ENCODE data around the gene GPD2.
"Not testable (repeated sequence)": the region's sequence is repeated elsewhere in the genome, so short reads cannot be mapped to it uniquely, and the experiment has no call there.

Gene GPD2

GRCh38 chr2:156476021-156476849 is 40.1 kb downstream of the GPD2 start:
- peak; percentile 36 for DNase-seq (ENCODE audit: low spot score)

DNA sequence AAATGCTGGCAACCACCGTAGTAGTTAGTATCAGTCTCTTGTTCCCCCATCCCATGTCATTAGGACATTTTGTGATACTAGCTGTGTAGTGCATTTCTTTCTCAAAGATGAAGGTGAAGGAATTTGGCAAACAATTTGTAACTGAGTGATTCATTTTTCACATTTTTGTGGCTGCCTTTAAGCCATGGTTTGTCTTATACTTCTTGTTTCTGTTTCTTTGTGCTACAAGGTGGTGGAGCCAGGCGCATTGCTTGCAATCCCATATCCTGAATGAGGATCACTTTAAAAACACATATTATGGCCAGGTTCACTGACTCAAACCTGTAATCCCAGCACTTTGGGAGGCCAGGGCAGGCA is 40.6 kb downstream of the GPD2 start:
- DNase-seq (ENCODE audit: low spot score), result no peak

DNA sequence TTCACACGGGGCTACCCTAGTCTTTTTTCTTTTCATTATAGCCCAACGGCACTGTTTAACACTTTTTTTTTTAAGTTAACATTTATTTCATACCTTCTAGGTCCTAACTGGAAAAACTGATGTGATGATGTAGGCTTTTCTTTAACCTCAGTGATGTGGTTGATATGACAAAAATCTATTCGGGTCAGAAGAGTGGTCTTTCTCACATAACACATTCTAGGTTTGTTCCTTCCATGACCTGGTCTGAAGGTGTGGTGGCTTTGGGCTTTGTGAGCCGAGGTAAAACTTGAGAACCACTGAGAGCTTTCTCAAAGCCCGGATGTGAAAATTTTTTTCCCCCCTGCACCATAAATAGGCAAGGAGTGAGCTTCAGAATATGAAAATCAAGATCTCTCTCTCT is 44.2 kb downstream of the GPD2 start:
- no peak for DNase-seq (ENCODE audit: low spot score)

DNA sequence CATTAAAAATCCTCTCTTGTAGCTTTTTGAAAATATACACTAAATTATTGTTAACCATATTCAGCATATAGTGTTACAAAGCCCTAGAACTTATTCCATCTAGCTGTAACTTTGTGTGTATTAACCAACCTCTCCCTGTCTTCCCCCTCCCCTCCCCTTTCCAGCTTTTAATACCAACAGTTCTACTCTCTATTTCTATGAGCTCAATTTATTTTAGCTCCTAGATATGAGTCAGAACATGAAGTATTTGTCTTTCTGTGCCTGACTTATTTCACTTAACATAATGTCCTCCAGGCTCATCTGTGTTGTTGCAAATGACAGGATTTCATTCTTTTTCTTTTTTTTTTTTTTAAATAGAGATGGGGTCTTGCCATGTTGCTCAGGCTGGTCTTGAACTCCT is 45.1 kb downstream of the GPD2 start:
- DNase-seq (ENCODE audit: low spot score), result no peak

DNA sequence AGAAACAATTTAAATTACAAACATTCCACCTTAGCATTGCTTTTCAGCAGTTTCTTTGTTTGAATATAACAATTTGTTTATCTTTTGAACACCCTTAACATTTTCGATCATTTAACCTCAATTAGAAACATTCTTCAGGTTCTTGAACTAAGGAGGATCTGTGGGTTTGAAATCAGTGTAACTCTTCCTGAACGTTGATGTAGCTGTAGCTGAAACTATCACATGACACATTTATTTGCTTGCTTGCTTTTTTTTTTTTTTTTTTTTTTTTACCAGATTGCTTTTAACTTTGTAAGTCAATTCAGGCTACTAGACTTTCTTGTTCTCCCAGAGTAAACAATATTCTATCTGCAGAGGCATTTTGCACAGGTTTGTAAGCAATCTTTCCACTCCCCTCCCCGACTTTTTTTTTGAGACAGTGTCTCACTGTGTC is 47.6 kb downstream of the GPD2 start:
- no peak for DNase-seq (ENCODE audit: low spot score)

GRCh38 chr2:156486147-156486546 is 50.0 kb downstream of the GPD2 start:
- no peak for DNase-seq (ENCODE audit: low spot score)

- no peak for DNase-seq (ENCODE audit: low spot score)
These were observed 50.4 kb downstream of the GPD2 start for GRCh38 chr2:156486614-156487013.

GRCh38 chr2:156489195-156489594 is 53.0 kb downstream of the GPD2 start:
- no peak for DNase-seq (ENCODE audit: low spot score)

GRCh38 chr2:156489750-156490465 is 53.7 kb downstream of the GPD2 start:
- no peak for DNase-seq (ENCODE audit: low spot score)

DNA sequence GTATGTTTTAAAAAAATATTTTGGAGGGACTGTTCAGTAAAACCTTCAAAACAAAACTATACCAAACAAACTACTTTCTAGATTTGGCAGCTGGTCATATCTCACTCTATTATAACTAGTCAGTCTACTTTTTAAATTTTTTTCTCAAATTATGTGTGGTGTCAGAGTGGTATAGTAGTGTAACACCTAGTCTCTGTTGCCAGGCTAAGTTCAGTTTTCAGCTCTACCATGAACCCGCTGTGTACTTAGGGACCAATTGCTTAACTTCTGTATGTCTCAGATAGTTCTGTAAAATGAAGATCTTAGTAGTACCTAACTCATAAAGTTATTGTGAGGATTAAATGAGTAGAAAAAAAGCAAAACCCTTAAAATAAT is 54.3 kb downstream of the GPD2 start:
- DNase-seq (ENCODE audit: low spot score), result no peak

DNA sequence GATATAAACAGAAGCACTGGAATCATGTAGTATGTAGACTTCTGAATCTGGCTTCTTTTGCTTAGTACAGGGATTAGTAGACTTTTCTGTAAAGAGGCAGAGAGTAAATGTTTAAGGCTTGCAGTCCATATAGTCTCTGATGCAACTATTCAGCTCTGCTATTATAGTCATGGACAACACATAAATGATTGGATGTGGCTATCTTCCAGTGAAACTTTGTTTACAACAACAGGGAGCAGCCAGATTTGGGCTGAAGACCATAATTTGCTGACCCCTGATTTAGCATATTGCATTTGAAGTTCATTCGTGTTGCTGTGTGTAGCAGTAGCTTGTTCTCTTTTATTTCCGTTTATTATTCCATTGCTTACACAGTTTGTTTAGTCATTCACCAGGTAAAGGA is 55.0 kb downstream of the GPD2 start:
- no peak for DNase-seq (ENCODE audit: low spot score)

DNA sequence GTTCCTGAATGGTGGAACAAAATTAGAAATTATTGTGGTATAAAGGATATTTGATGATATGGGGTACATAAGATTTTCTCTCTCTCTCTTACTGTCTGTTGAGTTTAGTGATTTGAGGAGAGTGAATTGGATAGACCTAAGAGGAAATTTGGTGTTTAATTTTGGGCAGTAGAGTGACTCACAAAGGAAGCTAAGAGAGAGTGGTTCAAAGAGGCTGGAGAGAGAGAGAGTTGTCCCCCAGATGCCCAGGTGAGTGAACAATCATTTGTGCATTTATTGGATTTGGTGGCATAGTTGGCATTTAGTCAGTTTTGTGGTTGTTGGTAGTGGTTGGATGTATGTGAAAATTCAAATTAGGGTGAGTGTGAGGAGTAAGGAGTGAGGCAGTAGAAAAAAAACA is 56.8 kb downstream of the GPD2 start:
- no peak for DNase-seq (ENCODE audit: low spot score)

- not testable (repeated sequence) for DNase-seq (ENCODE audit: low spot score)
These were observed 59.8 kb downstream of the GPD2 start for GRCh38 chr2:156495998-156496397.

- no peak for DNase-seq (ENCODE audit: low spot score)
These were observed 69.5 kb downstream of the GPD2 start for GRCh38 chr2:156505696-156506095.

GRCh38 chr2:156511122-156511521 is 74.9 kb downstream of the GPD2 start:
- no peak for DNase-seq (ENCODE audit: low spot score)

- no peak for DNase-seq (ENCODE audit: low spot score)
These were observed 75.6 kb downstream of the GPD2 start for GRCh38 chr2:156511803-156512202.

DNA sequence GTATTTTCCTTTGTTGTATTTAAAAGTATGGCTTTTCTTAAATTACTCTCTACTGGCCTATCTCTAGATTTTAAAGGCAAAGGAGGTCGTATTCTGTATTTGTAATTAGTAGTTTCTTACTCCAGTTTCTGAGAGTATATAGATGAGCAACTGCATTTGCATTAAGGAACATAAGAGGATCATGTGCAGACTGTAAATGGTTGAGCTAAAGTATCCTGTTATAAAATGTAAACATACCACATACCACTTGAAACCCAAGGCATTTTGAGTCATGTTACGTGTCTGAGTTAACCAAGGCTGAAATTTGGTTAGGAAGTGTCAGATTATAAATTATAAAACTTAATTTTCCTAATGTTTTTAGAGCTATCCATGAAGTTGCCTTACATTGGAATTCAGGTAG is 76.3 kb downstream of the GPD2 start:
- no peak for DNase-seq (ENCODE audit: low spot score)

DNA sequence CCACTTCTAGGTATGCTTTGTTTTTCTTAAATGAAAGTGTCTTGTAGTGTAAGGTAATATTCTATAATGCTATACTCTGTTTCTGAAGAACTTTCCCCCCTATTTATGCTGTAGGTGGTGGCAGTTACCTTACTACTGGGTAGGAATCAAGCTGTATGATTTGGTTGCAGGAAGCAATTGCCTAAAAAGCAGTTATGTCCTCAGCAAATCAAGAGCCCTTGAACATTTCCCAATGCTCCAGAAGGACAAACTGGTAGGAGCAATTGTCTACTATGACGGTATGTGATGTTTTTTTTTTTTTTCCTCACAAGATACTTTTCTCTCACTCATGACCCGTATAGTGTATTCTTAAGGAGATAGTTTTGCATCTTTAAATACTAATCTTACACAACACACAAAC is 77.0 kb downstream of the GPD2 start:
- DNase-seq (ENCODE audit: low spot score), result no peak

DNA sequence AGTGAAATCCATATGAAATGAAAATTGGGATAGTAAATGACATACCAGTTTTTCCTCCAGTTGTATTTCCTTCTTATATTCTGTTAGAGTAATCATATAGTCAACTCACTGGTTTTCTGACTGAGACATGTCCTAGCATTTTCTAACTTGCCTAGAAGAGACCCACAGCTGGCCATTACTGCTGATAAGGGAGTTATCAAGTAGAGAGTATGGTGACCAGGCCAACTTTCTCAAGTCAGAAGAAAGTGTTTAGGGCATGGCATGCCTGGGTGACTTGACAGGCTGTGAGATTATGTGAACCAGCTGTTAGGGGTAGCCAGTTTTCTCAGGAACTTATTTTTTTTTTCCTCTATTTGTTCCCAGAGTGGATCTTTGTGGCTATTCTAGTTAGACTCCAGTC is 81.2 kb downstream of the GPD2 start:
- DNase-seq (ENCODE audit: low spot score), result no peak

DNA sequence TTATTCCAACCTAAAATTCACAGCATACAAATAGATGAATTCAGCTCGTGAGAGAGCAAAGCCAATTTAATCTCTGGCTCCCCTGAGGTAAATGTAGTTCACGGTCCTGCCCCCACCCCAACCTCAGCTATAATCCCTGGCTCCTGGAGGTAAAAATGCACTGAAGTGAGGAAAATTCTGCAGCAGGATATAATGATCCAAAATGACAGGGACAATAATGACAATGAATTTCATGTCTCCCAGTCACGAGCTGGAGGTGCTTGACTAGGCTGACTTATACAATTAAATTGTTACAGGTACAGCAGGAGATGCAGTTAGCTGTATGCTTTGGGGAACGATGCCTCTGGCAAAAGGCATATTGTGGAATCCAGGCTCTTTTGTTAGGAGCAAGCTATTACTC is 82.0 kb downstream of the GPD2 start:
- no peak for DNase-seq (ENCODE audit: low spot score)

- no peak for DNase-seq (ENCODE audit: low spot score)
These were observed 86.8 kb downstream of the GPD2 start for GRCh38 chr2:156522864-156523440.

GRCh38 chr2:156526950-156527636 is 90.9 kb downstream of the GPD2 start:
- no peak for DNase-seq (ENCODE audit: low spot score)

GRCh38 chr2:156528583-156528982 is 92.4 kb downstream of the GPD2 start:
- DNase-seq (ENCODE audit: low spot score), result not testable (repeated sequence)

Measured in putamen (tissue), 1 donor.